Fibroblast of lung (primary cell): ENCODE data around the gene LMO7. TPM values are rescaled to one million over a fixed set of nuclear protein-coding genes. Genes with fewer than 3 reads are reported as not detected.

ENCODE experiments used
- DNase-seq, 2 donors: peaks; one replicate each; pipeline versions ENCODE4 v3.0.0 to v3.0.0-alpha.2; 2010; ENCODE audit warnings: low read depth in 2 of 2
- H2AFZ ChIP-seq: 2 replicates; pipeline ENCODE4 v1.5.1; 2012; ENCODE audit warnings: low read length, control low read depth, inconsistent platforms
- H3K27ac ChIP-seq: 2 replicates; pipeline ENCODE4 v1.5.1; 2011; ENCODE audit warnings: low read length, control low read depth; ENCODE audit not compliant: insufficient read depth
- H3K27me3 ChIP-seq: 2 replicates; pipeline ENCODE4 v1.5.1; 2011; ENCODE audit warnings: mild to moderate bottlenecking, low read length; ENCODE audit not compliant: control insufficient read depth, insufficient read depth
- H3K36me3 ChIP-seq: 2 replicates; pipeline ENCODE4 v1.5.1; 2011; ENCODE audit warnings: low read length; ENCODE audit not compliant: control insufficient read depth, insufficient read depth
- H3K4me1 ChIP-seq: 2 replicates; pipeline ENCODE4 v1.5.1; 2011; ENCODE audit warnings: low read length; ENCODE audit not compliant: control insufficient read depth, insufficient read depth; ENCODE audit errors: extremely low read depth
- H3K4me2 ChIP-seq: 2 replicates; pipeline ENCODE4 v1.5.1; 2011; ENCODE audit warnings: low read length, control low read depth; ENCODE audit not compliant: insufficient read depth; ENCODE audit errors: extremely low read depth
- H3K4me3 ChIP-seq, 4 experiments: fragments of 200-600 bp in 1 of 4; sonication (generic) in 1 of 4; replicated peaks in 1 of 4; 2 replicates each; pipeline ENCODE4 v1.5.1; 2011 to 2016; ENCODE audit warnings: low read length in 4 of 4, low read depth in 3 of 4, mild to moderate bottlenecking in 3 of 4, control low read depth in 2 of 4, inconsistent platforms in 1 of 4, mixed read lengths in 1 of 4; ENCODE audit not compliant: insufficient read depth in 1 of 4; ENCODE audit errors: control extremely low read depth in 1 of 4
- H3K79me2 ChIP-seq: 2 replicates; pipeline ENCODE4 v1.5.1; 2012; ENCODE audit warnings: mild to moderate bottlenecking, low read length, inconsistent platforms; ENCODE audit not compliant: control insufficient read depth, insufficient read depth
- H3K9ac ChIP-seq: 2 replicates; pipeline ENCODE4 v1.5.1; 2011; ENCODE audit warnings: mild to moderate bottlenecking, low read length, control low read depth; ENCODE audit not compliant: insufficient read depth
- H3K9me3 ChIP-seq: 2 replicates; pipeline ENCODE4 v1.5.1; 2012; ENCODE audit warnings: low read depth, low read length; ENCODE audit not compliant: control insufficient read depth, insufficient read depth
- H4K20me1 ChIP-seq: 2 replicates; pipeline ENCODE4 v1.5.1; 2011; ENCODE audit warnings: low read length; ENCODE audit not compliant: control insufficient read depth, insufficient read depth; ENCODE audit errors: extremely low read depth
- CTCF ChIP-seq, 2 donors: IDR thresholded peaks in 1 of 2; conservative IDR thresholded peaks in 1 of 2; 1 replicate in 1 of 2; 2 replicates in 1 of 2; pipeline ENCODE4 v1.5.1; 2011 to 2012; ENCODE audit warnings: low read length in 2 of 2, control low read depth in 1 of 2, inconsistent platforms in 1 of 2, low read depth in 1 of 2, mild to moderate bottlenecking in 1 of 2
- EZH2 ChIP-seq: IDR thresholded peaks from 2 replicates; pipeline ENCODE4 v1.5.1; 2012; ENCODE audit warnings: low read length, control low read depth, mild to moderate bottlenecking; ENCODE audit errors: missing control alignments
- polyA plus RNA-seq, 2 donors: library from polyadenylated mRNA; depleted of rRNA in 1 of 2; stranded (reverse) in 1 of 2; unstranded in 1 of 2; fragments of >200 nt; gene quantifications; 2 replicates each; pipeline ENCODE4 v1.2.1, GENCODE V29; 2011 to 2012; ENCODE audit warnings: missing spikeins in 1 of 2
- total RNA-seq: library from RNA; depleted of rRNA; stranded (reverse); fragments of >200 nt; gene quantifications from 2 replicates; pipeline ENCODE4 v1.2.1, GENCODE V29; 2014

Gene LMO7
- total and polyA plus RNA-seq, 2 donors (not counting 1 experiment from before 2014, with no cell fraction given), result 71.9 to 226 TPM

DNA sequence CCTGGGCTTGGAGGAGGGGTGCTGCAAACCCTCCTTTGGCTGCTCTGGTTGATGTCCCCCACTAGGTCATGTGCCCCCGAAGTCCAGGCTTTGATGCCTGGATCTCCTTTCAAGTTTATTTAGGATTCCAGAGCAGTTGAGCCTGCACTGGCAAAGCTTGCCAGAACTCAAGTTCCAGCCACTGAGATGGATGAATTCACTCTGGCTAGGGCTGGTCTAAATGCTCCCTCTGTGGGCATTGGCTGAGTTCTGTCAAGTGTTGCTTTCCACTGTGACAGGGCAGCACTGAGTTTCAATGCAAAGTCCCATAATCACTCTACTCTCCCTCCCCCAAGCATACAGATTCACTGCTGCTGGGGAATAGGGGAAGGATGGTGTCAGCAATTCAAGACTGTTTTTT, 17.8 kb upstream of the LMO7 start:
- Histone ChIP-seq H3K27ac (no peak overlapping the region), H4K20me1 (no peaks in the 10 kb centered on the region), H3K4me1 (peaks cover 16% of the 10 kb centered on the region), H3K9ac (no peak overlapping the region), H2AFZ (no peak overlapping the region), H3K27me3 (no peaks in the 10 kb centered on the region), H3K79me2 (no peaks in the 10 kb centered on the region), H3K9me3 (no peaks in the 10 kb centered on the region), H3K36me3 (no peaks in the 10 kb centered on the region), H3K4me2 (no peak overlapping the region), H3K4me3 (no peak overlapping the region)
- TF ChIP-seq EZH2 (no peak), CTCF (conservative IDR thresholded peaks at IDR 0.05 in 1 of 2, IDR thresholded peaks at IDR 0.05 in 1 of 2; ENCODE audit: low read depth in 1 of 2, low read length in 2 of 2) (no peak)
- no peak for DNase-seq

DNA sequence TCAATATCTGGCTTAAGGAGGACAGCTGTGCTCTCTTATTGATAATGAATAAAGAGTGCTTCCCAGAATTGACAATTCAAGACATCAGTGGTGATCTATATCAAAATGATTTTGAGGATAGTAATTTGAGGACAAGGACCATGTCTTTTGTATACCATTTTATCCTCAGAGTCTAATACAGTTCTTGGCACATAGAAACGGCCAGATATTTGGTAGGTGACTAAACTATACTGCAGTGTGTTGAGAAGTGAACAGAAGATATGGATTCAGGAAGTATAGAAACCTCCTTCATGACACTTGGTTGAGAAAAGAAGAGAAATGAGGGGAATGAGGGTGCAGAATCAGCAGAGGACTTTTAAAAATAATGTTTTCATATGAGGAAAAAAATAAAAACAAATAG, 16.1 kb upstream of the LMO7 start:
- no peak overlapping the region for H3K27ac ChIP-seq
- no peak overlapping the region for H2AFZ ChIP-seq
- H3K79me2 ChIP-seq, result no peaks in the 10 kb centered on the region
- H3K9me3 ChIP-seq, result no peaks in the 10 kb centered on the region
- no peaks in the 10 kb centered on the region for H4K20me1 ChIP-seq
- H3K27me3 ChIP-seq, result no peaks in the 10 kb centered on the region
- peak in 1 of 2 donors; percentile 46 for DNase-seq
- peaks cover 16% of the 10 kb centered on the region for H3K4me1 ChIP-seq
- no peak for TF ChIP-seq EZH2
- TF ChIP-seq CTCF (conservative IDR thresholded peaks at IDR 0.05 in 1 of 2, IDR thresholded peaks at IDR 0.05 in 1 of 2; ENCODE audit: low read depth in 1 of 2, low read length in 2 of 2), result no peak
- H3K4me2 ChIP-seq, result no peak overlapping the region
- H3K36me3 ChIP-seq, result no peaks in the 10 kb centered on the region
- H3K4me3 ChIP-seq, result no peak overlapping the region
- no peak overlapping the region for H3K9ac ChIP-seq

- DNase-seq, result peak in 1 of 2 donors; percentile 86
- no peak overlapping the region for H3K4me3 ChIP-seq
These were observed 15.0 kb upstream of the LMO7 start for GRCh38 chr13:75621147-75621546.

More at GRCh38 chr13:75621147-75621546, 15.0 kb upstream of the LMO7 start:
- Histone ChIP-seq H3K36me3 (no peaks in the 10 kb centered on the region), H3K9me3 (no peaks in the 10 kb centered on the region), H3K79me2 (no peaks in the 10 kb centered on the region), H4K20me1 (no peaks in the 10 kb centered on the region), H3K9ac (no peak overlapping the region), H3K4me1 (peaks cover 16% of the 10 kb centered on the region), H2AFZ (no peak overlapping the region), H3K4me2 (peak overlapping the region; percentile 72), H3K27ac (no peak overlapping the region), H3K27me3 (no peaks in the 10 kb centered on the region)
- no peak for TF ChIP-seq EZH2
- TF ChIP-seq CTCF (conservative IDR thresholded peaks at IDR 0.05 in 1 of 2, IDR thresholded peaks at IDR 0.05 in 1 of 2; ENCODE audit: low read depth in 1 of 2, low read length in 2 of 2), result no peak
